COLO668 (cell line): ENCODE data around the gene TRAK1.

ENCODE experiments used
- DNase-seq: peaks from one replicate; lab custom pipeline; 2025; ENCODE audit not compliant: unreplicated experiment; lab: John Stamatoyannopoulos, UW

Gene TRAK1

DNA sequence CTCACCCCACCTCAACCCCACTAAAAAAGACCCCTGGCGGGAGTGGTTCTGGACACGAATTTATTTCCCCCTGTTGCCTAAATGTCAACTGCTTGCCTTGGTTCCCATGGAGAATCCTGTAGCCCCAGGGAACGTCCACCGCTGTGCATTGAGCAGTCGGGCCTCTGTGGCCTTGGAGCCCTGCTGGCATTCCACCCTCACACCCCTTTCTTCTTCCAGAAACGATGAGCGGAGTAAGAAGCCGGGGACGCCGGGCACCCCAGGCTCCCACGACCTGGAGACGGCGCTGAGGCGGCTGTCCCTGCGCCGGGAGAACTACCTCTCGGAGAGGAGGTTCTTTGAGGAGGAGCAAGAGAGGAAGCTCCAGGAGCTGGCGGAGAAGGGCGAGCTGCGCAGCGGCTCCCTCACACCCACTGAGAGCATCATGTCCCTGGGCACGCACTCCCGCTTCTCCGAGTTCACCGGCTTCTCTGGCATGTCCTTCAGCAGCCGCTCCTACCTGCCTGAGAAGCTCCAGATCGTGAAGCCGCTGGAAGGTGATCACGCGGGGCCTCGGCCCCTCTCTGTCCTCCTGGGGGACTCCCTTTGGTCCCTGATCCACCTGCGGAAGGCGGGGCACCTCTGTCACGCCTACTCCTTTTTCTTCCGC lies 111.2 kb downstream of the TRAK1 start:
- DNase-seq = no peak

DNA sequence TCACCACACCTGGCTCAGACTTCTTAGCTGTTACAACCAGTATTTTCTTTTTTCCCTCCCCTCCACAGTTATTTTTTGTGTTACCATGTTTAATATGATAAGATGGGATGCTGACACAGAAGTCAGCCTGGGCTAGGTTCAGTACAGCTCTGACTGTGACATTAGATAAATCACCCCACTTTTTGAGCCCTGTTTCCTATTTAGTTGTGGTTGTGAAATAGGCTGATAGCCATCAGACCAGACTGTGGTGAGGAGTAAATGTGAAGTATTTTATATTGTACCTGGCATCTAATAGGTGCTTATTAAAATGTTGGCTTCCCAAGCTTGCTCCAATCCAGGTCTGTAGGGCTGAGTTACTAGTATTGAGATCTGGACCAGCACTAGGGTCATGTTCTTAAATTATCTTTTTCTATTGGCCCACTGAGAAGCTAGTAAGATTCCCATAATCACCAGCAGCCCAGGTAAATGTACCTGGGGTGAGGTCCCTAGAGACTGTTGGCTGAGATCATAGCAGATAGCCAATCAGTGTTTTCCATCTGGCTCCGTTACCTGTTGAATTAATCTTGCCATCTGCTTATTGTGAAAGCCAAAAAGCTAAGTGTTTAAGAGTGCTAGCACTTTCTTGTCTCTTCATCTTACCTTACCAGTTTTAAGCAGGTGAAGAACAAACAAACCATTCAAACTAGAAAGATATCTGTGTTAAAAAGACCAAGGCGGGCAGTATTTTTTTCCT lies 113.9 kb downstream of the TRAK1 start:
- DNase-seq = no peak

DNA sequence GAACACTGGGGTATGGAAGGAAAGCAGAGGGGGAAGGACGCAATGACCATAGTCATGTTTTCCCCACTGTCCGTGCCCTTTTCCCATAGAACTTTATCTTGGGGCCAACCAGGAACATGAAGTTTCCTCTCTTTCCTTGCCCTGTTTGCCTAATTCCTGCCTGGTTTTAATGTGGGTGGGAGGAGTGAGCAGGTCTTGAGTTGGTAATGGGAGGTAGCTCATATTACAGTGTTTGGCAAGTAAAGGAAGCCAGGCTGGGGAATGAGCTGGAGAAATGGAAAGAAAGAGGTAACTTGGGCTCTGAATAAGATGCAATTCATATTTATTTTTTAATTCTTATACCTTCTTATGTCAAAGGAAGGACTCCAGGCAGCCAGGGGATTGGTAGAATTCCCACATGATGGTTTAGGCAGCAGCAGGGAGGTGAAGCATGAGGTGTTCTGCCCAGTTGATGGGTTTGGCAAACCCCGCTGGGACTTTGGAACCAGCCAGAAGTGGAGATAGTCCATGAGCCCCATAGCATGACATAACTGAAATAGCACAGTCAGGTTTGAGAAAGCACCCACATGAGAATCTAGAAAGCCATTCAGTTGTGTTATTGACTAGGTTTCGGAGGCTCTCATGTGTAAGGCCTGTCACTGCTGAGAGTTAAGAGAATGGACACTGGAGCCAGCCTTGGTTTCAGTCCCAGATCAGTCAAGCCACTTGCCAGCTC lies 114.8 kb downstream of the TRAK1 start:
- DNase-seq = no peak

DNA sequence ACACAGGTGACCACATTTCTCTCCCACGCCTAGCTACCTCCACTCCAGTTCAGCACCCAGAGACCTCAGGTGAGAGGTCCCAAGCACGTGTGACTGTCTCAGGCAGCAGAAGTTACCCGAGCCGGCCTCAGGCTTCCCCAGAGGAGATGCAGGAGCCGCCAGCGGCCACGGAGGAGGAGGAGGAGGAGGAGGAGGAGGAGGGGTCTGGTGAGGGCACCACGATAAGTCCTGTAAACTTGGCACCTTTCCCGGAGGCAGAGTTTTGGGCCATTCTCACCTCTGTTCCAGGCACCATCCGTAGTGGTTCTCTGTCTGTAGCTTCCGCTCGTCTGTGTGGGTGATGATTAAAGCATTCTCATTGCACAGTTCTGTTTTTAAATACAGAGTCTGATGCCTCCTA lies 118.8 kb downstream of the TRAK1 start:
- DNase-seq = no peak

DNA sequence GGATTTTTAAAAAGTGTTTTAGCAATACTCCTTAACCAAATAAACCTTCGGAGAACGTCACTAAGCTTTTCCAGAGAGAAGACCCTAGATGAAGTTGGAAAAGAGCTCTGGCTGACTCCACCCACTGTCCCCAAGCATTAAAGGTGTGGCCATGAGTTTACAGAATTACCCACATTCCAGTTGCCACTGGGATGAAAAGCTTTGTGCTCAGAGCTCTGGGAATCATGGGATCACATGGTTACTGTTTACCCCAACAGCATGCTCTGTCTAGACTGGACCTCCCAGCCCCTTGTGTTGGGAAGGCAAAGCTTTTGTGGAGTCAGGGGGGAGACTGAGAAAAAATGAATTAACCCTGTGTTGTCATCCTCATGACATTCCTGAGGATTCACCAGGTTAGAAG lies 119.6 kb downstream of the TRAK1 start:
- no peak for DNase-seq

DNA sequence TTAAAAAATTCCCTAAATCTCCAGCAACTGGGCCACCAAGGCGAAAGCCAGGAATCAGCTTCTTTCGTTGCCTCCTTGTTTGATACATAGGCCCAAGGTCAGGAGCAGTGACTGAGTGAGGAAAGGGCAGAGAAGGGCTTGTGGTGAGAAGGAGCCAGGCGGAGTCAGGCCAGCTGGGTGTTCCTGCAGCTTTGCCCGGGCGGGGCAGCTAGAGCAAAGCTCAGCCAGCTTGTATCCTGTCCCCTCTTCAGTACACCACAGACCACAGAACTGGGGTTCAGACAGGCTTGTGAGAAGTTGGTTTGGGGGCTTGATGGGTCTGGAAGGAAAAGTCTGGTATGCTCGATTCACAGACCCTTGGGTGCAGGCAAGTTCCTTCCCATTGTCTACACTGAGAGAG lies 122.3 kb downstream of the TRAK1 start:
- DNase-seq = no peak

DNA sequence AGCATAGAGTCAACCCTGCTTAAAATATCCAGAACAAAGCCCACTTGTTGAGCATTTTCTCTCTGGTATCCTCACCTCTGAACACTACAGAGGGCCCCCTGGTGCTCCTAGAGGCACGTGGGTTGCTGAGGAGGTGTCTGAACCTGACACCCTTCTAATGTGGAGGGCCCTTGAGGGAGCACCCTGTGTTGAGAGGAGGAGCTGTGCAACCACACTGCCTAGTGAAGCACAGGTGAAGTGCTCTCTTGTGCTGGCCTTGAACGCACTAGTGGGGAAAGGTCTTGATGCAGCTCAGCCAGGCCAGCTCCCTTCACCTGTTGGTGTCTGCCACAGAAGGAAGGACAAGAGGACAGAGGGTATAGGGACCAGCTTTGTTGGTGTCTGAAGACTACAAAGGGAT lies 122.9 kb downstream of the TRAK1 start:
- peak; percentile 6 for DNase-seq

DNA sequence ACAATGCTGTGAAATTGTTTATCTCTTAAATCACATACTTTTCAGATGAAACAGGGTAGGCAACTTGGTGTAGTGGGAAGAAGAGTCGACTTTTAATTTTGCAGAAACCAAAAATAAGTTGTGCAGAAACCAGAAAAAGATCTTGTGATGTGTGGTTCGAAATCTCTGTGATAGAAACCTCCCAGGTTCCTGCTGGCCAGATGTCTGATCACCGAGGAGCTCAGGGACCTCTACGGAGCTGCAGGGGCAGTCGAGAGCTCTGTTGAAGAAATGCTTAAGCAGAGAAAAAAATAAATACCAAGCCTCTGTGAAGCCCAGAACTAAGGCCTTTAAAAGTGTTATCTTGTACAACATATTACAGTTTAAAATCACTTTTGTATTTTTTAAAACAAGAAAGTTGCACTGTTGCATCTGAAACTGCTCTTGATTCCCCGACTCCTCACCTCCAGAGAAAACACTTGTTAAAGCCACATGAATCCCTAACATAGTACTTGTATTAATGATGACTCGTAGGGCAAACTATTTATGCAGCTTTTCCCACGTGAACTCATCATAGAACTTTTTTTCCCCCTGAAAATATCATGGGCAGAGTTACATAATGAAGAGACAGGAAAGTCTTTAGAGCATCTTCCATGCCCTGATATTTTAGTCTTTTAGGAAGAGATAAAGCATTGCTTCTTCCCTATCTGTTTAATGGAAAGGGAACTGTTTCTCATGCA lies 123.6 kb downstream of the TRAK1 start:
- DNase-seq = no peak

DNA sequence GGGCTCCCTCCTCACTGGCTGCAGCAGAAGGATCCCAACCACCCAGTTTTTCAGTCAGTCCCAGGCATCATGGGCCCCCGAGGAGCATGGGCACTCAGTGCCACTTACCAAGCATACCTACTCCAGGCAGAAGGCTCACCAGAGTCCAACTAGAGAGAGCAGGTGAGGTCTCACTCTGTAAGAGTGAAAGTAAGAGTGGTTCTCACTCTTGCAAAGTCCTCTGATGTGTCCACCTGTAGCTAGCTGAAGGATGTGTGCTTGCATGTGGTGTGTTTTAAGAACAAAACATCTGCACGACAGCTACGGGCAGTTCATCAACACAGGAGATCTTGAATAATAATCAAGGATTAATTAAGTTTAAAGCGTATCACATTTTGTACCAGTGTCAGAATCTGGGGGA lies 125.1 kb downstream of the TRAK1 start:
- DNase-seq = no peak

DNA sequence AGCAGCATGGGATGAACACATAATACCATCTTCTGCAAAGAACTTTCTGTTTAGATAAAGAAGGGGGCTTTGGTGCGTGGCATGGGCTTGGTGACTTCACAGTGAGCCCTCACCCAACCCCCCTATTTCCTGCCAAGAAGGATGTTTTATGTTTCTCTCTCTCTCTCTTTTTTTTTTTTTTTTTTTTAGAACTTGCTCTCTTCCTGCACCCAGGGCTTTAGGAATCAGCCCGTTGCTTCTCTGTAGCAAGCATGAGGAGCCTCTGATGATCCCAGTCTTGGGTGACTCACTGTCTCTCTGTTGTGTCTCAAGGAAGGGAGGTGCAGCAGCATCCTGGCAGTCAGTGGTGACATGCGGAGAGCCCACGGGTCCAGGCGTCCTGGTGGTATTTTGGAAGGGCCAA lies 125.8 kb downstream of the TRAK1 start:
- DNase-seq = no peak

DNA sequence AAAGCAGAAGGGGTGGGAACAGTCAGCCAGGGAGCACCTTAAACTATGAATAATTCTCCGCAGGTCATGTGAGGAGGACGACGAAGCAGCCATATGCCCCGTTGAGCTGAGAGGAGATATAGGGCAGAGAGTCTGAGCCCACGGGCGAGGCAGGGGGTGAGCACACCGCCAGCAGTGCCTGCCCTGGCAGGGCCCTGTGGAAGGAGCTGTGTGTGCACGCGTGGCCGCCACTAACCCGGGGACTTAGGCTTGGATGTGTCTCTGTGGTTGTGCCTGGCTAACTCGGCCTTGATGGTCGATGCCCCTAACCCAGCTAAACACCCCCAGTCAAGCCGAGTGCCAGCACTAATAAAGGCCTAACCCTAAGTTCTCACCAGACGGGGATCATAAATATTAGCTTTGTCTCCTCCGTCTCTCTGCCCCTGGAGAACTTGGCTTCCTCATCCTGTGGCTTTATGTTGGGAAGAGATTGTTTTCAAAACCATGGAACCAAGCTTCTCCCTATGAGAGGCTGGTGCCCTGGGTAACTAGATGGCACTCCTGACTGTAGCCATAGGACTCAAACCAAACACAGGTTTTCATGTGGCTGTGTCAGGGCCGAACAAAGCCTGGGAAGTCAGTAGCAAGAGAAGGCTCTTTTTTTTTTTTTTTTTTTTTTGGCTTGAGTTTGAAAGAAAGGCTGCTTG lies 129.4 kb downstream of the TRAK1 start:
- DNase-seq = no peak

DNA sequence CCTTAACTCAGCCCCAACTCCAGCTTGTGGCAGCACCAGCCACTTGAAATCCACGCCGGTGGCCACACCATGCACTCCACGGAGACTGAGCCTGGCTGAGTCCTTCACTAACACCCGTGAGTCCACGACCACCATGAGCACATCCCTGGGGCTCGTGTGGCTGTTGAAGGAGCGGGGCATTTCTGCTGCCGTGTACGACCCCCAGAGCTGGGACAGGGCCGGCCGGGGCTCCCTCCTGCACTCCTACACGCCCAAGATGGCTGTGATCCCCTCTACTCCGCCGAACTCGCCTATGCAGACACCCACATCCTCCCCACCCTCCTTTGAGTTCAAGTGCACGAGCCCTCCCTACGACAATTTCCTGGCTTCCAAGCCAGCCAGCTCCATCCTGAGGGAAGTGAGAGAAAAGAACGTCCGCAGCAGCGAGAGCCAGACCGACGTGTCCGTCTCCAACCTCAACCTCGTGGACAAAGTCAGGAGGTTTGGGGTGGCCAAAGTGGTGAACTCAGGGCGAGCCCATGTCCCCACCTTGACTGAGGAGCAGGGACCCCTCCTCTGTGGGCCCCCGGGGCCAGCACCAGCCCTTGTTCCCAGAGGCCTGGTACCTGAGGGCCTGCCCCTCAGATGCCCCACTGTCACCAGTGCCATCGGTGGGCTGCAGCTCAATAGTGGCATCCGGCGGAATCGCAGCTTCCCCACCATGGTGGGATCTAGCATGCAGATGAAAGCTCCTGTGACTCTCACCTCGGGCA lies 132.0 kb downstream of the TRAK1 start:
- DNase-seq = no peak

DNA sequence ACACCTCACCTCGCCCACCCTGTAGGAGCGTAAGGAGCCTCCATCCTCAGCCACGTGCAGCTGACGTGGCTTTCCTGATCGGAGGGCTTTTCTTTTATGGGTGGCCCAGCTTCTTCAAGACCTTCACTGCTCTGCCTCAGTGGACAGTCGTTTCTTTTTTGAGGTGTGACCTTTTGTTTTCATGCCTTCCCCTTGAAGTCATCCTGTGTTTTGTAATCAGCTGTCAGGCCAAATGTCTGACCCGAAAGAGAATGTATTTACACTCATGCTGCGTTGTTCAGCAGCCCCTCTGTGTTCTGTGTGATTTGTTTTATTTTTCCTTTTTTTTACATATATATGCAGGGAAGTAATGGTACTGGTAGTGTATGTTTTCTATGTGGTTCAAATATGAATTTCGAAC lies 133.0 kb downstream of the TRAK1 start:
- DNase-seq = no peak

DNA sequence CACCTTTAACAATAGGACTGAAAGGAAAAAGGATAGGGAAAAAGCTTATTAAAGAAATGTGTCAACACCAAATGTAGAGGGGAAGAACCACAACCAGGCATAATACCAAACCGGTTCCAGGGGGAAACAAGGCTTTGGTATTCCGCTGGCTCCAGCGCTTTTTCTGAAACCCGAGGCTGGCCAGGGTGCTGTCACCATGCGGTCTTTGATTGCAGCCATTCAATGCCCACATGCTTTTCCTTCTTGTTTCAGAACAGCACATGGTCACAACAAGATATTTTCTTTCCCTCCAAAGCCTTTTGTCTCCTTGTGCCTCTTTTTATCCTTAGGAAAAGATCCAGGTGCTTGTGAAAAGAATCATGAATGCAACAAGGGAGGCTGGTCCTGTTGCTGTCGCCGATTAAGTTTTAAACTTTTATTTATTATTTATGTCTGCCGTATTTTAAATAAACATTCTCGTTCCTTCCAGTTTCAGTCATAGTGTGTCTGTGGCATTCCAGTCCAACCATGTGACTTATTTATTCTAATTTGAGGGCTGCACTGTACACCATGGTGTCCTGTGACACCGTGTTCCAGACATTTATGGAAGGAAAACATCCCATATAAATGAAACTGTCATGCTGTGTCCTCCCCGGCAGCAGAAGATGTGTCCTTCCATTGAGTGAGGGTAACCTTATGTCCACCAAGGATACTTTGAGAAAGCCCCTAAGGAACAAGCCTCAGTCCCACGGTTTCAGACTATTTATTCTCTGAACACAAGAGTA lies 133.7 kb downstream of the TRAK1 start:
- no peak for DNase-seq

DNA sequence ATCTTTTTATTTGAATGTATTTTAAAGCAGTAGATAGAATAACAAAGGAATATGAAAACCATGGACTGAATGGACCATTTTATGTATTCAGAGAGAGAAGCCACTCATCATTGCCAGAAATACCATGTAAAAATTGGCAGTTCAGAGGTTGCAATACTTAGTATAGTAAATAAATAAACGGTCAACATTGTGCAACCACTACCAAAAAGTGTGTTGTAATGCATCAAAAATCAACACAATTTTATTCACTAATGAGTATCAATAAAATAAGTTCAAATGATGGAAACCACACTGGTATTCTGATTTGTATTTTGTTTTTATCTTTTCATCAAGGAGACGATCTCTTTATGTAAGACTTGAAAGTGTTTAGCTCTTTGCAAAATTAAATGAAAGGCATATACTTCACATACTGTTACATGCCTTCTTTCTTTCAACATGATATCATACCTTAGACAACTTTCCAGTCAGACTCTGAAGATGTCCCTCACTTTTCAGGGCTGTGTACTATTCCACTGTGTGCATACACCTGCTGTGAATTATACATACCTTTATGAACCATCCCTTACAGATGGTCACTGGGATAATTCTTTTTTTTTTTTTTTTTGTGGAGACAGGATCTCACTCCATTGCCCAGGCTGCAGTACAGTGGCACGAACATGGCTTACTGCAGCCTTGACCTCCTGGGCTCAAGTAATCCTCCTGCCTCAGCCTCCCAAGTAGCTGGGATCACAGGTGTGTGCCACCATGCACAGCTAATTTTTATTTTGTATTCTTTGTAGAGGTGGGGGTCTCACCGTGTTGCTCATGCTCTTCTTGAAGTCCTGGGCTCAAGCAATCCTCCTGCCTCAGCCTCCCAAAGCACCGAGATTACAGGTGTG lies 134.6 kb downstream of the TRAK1 start:
- no peak for DNase-seq

DNA sequence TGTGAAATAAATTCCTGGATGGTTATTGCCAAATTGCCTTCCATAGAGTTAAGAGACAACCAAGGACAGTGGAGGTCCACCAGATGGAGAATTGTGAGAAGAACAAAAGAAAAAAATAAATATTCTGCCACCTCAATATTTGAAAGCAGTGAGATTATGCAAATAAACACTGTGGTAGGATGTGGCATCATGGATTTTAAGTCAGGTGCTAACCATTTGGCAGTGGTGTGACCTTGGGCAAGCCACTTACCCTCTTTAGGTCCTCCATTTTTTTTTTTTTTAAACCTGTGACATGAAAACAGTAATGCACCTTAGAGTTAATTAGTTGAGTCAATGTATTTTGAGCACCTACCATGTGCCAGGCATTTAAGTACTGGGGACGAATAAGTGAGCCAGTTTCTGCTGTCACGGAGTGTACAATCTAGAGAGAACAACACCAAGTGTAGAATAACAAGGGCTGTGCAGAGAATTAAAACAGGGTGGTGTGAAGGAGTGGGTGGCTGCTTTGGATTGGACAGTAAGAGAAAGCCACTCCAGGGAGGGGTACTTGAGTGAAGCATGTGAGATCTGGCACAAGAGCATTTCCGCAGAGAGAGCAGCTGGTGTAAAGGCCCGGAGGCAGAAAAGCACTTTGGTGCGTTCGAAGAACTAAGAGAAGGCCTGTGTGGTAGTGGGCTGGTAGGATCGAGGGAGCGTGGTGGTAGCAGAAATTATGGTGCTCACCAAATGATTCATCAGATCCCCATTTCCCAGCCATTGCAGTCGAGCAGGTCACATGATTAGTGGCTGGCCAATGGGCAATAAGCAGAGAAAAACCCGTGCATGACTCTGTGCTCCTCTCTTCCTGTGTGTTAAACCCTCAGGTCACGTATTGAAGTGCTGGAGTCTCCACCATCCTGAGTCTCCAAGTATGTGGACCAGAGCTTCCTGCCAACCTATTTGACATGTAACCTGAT lies 135.6 kb downstream of the TRAK1 start:
- no peak for DNase-seq

DNA sequence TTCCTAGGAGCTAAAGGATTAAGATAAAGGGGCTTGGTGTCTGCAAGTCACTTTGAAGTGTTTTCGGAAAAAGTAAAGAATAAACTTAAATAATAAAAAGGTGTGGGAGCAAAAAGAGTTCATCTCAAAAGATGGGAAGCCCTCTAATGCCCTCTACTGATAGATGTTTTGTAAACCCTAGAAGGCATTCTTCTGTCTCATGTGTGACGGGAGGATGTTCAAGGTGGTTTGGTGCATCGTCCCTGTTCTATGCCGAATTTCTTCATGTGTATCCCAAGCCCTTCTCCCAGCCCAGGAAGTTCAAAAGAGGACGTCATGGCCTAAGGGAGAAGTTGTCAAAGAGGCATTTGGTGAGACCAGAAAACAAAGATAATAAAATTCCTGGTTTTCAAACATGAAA lies 137.6 kb downstream of the TRAK1 start:
- no peak for DNase-seq
